ENCODE measurements around the gene APOC3. TPM values are rescaled to one million over a fixed set of nuclear protein-coding genes. Genes with fewer than 3 reads are reported as not detected.

The APOC3 gene
- total and polyA plus RNA-seq, 11 donors, result 0.39 to 9.9 TPM; not detected in 9

- H3K9me3 ChIP-seq, result no peaks in the 10 kb centered on the region
- no peak for TF ChIP-seq POLR2A (IDR thresholded peaks at IDR 0.05)
- no peak for TF ChIP-seq CTCF (IDR thresholded peaks at IDR 0.05)
- H3K36me3 ChIP-seq, result peaks cover 0 to 64% (median 50%) of the 10 kb centered on the region in 9 donors
- peak overlapping the region in 2 of 12 donors; percentile 29 to 33 for H3K4me3 ChIP-seq
- WGBS, 4 donors, result 94 to 99% (median 96%) methylated on average over 7 of the region's 7 CpGs
- DNase-seq (no peak), ATAC-seq (no peak)
- intact Hi-C loops (cut with DNase I), result loop anchor here in 8 of 10 donors (5.0 to 10.0 kb wide), 6 partner anchors 80 to 360 kb away; partner anchors contain the start of genes APOA5 (in 3 of the 8), PCSK7 (in 1 of the 8) and RNF214 (in 1 of the 8)
- H3K27ac ChIP-seq, result peak overlapping the region in 6 of 12 donors; percentile 32 to 65 (median 52)
- no peaks in the 10 kb centered on the region for H3K27me3 ChIP-seq
- H3K4me1 ChIP-seq, result peaks cover 0 to 76% (median 26%) of the 10 kb centered on the region in 12 donors
These were observed 45.5 kb downstream of the APOC3 start for GRCh38 chr11:116875194-116875593.

DNA sequence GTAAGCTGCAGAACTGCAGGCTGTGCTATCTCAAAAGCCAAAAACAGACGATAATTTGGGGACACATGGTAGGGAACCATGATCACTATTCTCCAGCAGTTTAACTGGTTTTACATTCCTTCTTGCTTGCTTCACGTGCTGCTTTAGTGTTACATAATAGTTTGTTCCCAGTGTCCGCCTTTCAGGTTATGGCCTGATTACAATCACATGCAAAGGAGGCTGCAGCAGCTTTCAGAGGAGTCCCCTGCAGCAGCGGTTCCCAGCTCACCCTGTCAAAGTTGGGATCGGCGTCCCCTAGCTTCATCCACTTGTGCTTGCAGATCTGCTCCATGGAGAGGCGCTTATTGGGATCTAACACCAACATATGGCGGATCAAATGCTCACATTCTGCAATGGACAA is 46.9 kb downstream of the APOC3 start:
- no peak for ATAC-seq
- 88 to 93% (median 90%) methylated on average over 8 of the region's 8 CpGs for whole genome bisulfite sequencing, 4 donors
- H3K27ac ChIP-seq, result no peak overlapping the region
- no peak overlapping the region for H3K4me3 ChIP-seq
- H3K9me3 ChIP-seq, result no peaks in the 10 kb centered on the region
- DNase-seq, result no peak
- no peaks in the 10 kb centered on the region for H3K27me3 ChIP-seq
- no peak for TF ChIP-seq CTCF (IDR thresholded peaks at IDR 0.05)
- no peak for TF ChIP-seq POLR2A (IDR thresholded peaks at IDR 0.05)
- H3K36me3 ChIP-seq, result peaks cover 0 to 51% (median 37%) of the 10 kb centered on the region in 9 donors
- H3K4me1 ChIP-seq, result peaks cover 0 to 66% (median 20%) of the 10 kb centered on the region in 12 donors
- intact Hi-C loops (cut with DNase I), result loop anchor here in 8 of 10 donors (2.0 to 10.0 kb wide), 7 partner anchors 82 to 358 kb away; partner anchors contain the start of genes APOA5 (in 3 of the 8), PCSK7 (in 1 of the 8) and RNF214 (in 1 of the 8)

GRCh38 chr11:116879800-116880625 is 50.3 kb downstream of the APOC3 start:
- intact Hi-C loops (cut with DNase I), result loop anchor here (1.0 to 10.0 kb wide), 11 partner anchors 85 to 355 kb away; partner anchors contain the start of genes APOA5 (in 3 of the 10), SIK3 (in 2 of the 10), PCSK7 (in 1 of the 10) and RNF214 (in 1 of the 10)
- Histone ChIP-seq H3K4me1 (peaks cover 0 to 32% (median 2%) of the 10 kb centered on the region in 12 donors), H3K27me3 (no peaks in the 10 kb centered on the region), H3K4me3 (no peak overlapping the region), H3K27ac (no peak overlapping the region), H3K36me3 (peaks cover 0 to 20% (median 13%) of the 10 kb centered on the region in 9 donors), H3K9me3 (no peaks in the 10 kb centered on the region)
- 48 to 57% (median 54%) methylated on average over 5 of the region's 5 CpGs for WGBS, 4 donors
- DNase-seq (no peak), ATAC-seq (peak; percentile 67 to 90 (median 85))
- TF ChIP-seq POLR2A (IDR thresholded peaks at IDR 0.05) (no peak), CTCF (IDR thresholded peaks at IDR 0.05) (peak; percentile 52 to 81 (median 66))

DNA sequence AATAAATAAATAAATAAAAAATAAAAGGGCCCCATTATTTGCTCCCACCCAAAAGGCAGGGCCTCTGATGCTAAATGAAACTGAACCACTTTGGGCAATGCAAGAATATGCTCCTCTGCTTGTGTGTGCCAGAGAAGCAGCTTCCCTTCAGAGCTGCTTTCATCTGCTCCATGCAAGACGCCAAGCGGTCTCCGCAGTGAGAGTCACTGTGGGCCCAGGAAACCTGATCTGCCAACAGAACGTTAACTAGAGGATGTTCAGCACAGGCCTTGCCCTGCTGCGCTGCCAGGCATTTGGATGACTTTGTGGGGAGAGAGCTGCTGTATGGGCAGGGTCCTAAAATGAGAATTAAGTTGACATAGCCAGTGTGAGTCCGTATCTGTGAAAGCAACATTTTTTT is 51.4 kb downstream of the APOC3 start:
- Histone ChIP-seq H3K27ac (no peak overlapping the region), H3K9me3 (no peaks in the 10 kb centered on the region), H3K36me3 (peaks cover 0 to 9% (median 5%) of the 10 kb centered on the region in 9 donors), H3K4me3 (no peak overlapping the region), H3K4me1 (peaks cover 0 to 26% (median 5%) of the 10 kb centered on the region in 12 donors), H3K27me3 (no peaks in the 10 kb centered on the region)
- ATAC-seq, result no peak
- 81 to 86% (median 84%) methylated on average over 6 of the region's 6 CpGs for WGBS, 4 donors
- intact Hi-C loops (cut with DNase I), result loop anchor here in 6 of 10 donors (2.0 to 5.0 kb wide), 5 partner anchors 218 to 346 kb away; partner anchors contain the start of gene SIK3 (in 2 of the 6)
- DNase-seq, result no peak
- TF ChIP-seq CTCF (IDR thresholded peaks at IDR 0.05) (no peak), POLR2A (IDR thresholded peaks at IDR 0.05) (no peak)
